Natural killer cell (primary cell): ENCODE measurements around the gene RREB1. TPM values are rescaled to one million over a fixed set of nuclear protein-coding genes. Genes with fewer than 3 reads are reported as not detected.

Experiments used
- ATAC-seq, 3 donors: fragments of 150-1000 bp in 2 of 3; fragments of 200-7000 bp in 1 of 3; cut with Tn5 transposase; 1 replicate in 1 of 3; 2 replicates in 2 of 3; pipeline ENCODE4 v1.10.0; 2021; ENCODE audit warnings: mild to moderate bottlenecking in 2 of 3, moderate library complexity in 2 of 3
- DNase-seq, 2 donors: peaks; one replicate each; pipeline versions ENCODE4 v3.0.0 to v3.0.0-alpha.2; 2013 to 2021; ENCODE audit warnings: mixed read lengths in 1 of 2
- H3K27ac ChIP-seq: one replicate; pipeline ENCODE4 v1.5.1; 2013; ENCODE audit warnings: mild to moderate bottlenecking, low read length
- H3K27me3 ChIP-seq: one replicate; pipeline ENCODE4 v1.6.1; 2013; ENCODE audit warnings: low read length; ENCODE audit not compliant: control insufficient read depth, insufficient read depth
- H3K36me3 ChIP-seq: one replicate; pipeline ENCODE4 v1.6.1; 2013; ENCODE audit warnings: low read length; ENCODE audit not compliant: control insufficient read depth, insufficient read depth
- H3K4me1 ChIP-seq: one replicate; pipeline ENCODE4 v1.6.1; 2013; ENCODE audit warnings: low read length; ENCODE audit not compliant: control insufficient read depth, insufficient read depth
- H3K4me3 ChIP-seq: one replicate; pipeline ENCODE4 v1.5.1; 2013; ENCODE audit warnings: low read length
- H3K9me3 ChIP-seq: one replicate; pipeline ENCODE4 v1.6.1; 2013; ENCODE audit warnings: low read length; ENCODE audit not compliant: control insufficient read depth, insufficient read depth
- H3K27ac Mint-ChIP-seq, 2 donors: one replicate each; pipeline ENCODE4 v1.8.0; 2022; ENCODE audit warnings: mild to moderate bottlenecking in 2 of 2, mixed read lengths in 2 of 2, moderate library complexity in 1 of 2
- H3K27me3 Mint-ChIP-seq, 2 donors: one replicate each; pipeline ENCODE4 v1.8.0; 2022; ENCODE audit warnings: low read depth in 2 of 2, mixed read lengths in 2 of 2
- H3K36me3 Mint-ChIP-seq: one replicate; pipeline ENCODE4 v1.8.0; 2022; ENCODE audit warnings: mixed read lengths
- H3K4me1 Mint-ChIP-seq, 2 donors: one replicate each; pipeline ENCODE4 v1.8.0; 2022; ENCODE audit warnings: mixed read lengths in 2 of 2
- H3K4me3 Mint-ChIP-seq: one replicate; pipeline ENCODE4 v1.8.0; 2022; ENCODE audit warnings: mild to moderate bottlenecking, moderate library complexity, mixed read lengths
- H3K9me3 Mint-ChIP-seq, 2 donors: one replicate each; pipeline ENCODE4 v1.8.0; 2022; ENCODE audit warnings: mixed read lengths in 2 of 2
- CTCF ChIP-seq: fragments of 200-600 bp; IDR thresholded peaks from one replicate; pipeline ENCODE4 v1.8.0; 2022; ENCODE audit warnings: antibody characterized with exemption
- WGBS: methylation state at CpG from one replicate; pipeline ENCODE4 v1.1.7; 2013; ENCODE audit warnings: missing lambda C conversion rate; ENCODE audit not compliant: insufficient coverage; 5-methylcytosine and 5-hydroxymethylcytosine counted together
- intact Hi-C: fragments of 100-400 bp; cut with micrococcal nuclease; formaldehyde crosslinking; loops from one replicate; pipeline ENCODE4 v1.14.2; 2022
- total RNA-seq, 4 donors: library from RNA; stranded (reverse); fragments of 120-200 nt in 1 of 4; gene quantifications; one replicate each; pipeline versions ENCODE4 v1.2.3 to v1.2.4, GENCODE V29; 2013 to 2022

Gene RREB1
- total RNA-seq, 3 donors from 2014 or later (not counting 1 experiment from before 2014, with no cell fraction given): 42.2 to 51.8 (median 44.0) TPM

GRCh38 chr6:7201444-7201731 is 93.6 kb downstream of the RREB1 start:
- intact Hi-C loops: no loop called here
- Histone ChIP-seq H3K9me3 (no peaks in the 10 kb centered on the region), H3K27me3 (no peaks in the 10 kb centered on the region), H3K4me1 (peaks cover 16% of the 10 kb centered on the region), H3K27ac (peak overlapping the region; percentile 6), H3K4me3 (no peak overlapping the region), H3K36me3 (peaks cover 14% of the 10 kb centered on the region)
- DNase-seq (no peak), ATAC-seq (no peak)
- Mint-ChIP-seq H3K36me3 (no peaks in the 10 kb centered on the region), H3K27ac (peak overlapping the region in 1 of 2 donors; percentile 49), H3K4me3 (no peak overlapping the region), H3K9me3 (no peaks in the 10 kb centered on the region), H3K27me3 (no peaks in the 10 kb centered on the region), H3K4me1 (peaks cover 18 to 25% of the 10 kb centered on the region in 2 donors)
- no peak for TF ChIP-seq CTCF
- 76% methylated on average over 2 of the region's 2 CpGs for WGBS

- Histone ChIP-seq H3K27ac (peak overlapping the region; percentile 41), H3K4me3 (no peak overlapping the region), H3K36me3 (peaks cover 14% of the 10 kb centered on the region), H3K9me3 (no peaks in the 10 kb centered on the region), H3K27me3 (no peaks in the 10 kb centered on the region), H3K4me1 (peaks cover 16% of the 10 kb centered on the region)
- Mint-ChIP-seq H3K4me1 (peaks cover 18 to 30% of the 10 kb centered on the region in 2 donors), H3K27ac (peak overlapping the region; percentile 43 to 49), H3K4me3 (no peak overlapping the region), H3K9me3 (no peaks in the 10 kb centered on the region), H3K36me3 (no peaks in the 10 kb centered on the region), H3K27me3 (no peaks in the 10 kb centered on the region)
- TF ChIP-seq CTCF: no peak
- peak; percentile 42 to 91 (median 61) for ATAC-seq
- peak in 1 of 2 donors; percentile 9 for DNase-seq
- WGBS: 31% methylated on average over 13 of the region's 16 CpGs
- intact Hi-C loops: no loop called here
Observed at GRCh38 chr6:7201732-7202541, 94.2 kb downstream of the RREB1 start.

- intact Hi-C loops: no loop called here
Observed at GRCh38 chr6:7202950-7203349, 95.2 kb downstream of the RREB1 start.

More at GRCh38 chr6:7202950-7203349, 95.2 kb downstream of the RREB1 start:
- H3K9me3 Mint-ChIP-seq: no peaks in the 10 kb centered on the region
- H3K27me3 Mint-ChIP-seq: no peaks in the 10 kb centered on the region
- no peak for TF ChIP-seq CTCF
- Histone ChIP-seq H3K36me3 (peaks cover 18% of the 10 kb centered on the region), H3K9me3 (no peaks in the 10 kb centered on the region), H3K27ac (no peak overlapping the region), H3K27me3 (no peaks in the 10 kb centered on the region), H3K4me3 (no peak overlapping the region), H3K4me1 (peaks cover 16% of the 10 kb centered on the region)
- peak overlapping the region in 1 of 2 donors; percentile 49 for H3K27ac Mint-ChIP-seq
- ATAC-seq (no peak), DNase-seq (no peak)
- no peak overlapping the region for H3K4me3 Mint-ChIP-seq
- no peaks in the 10 kb centered on the region for H3K36me3 Mint-ChIP-seq
- peaks cover 18 to 31% of the 10 kb centered on the region in 2 donors for H3K4me1 Mint-ChIP-seq
